ENCODE data around the gene UTP20. TPM values are rescaled to one million over a fixed set of nuclear protein-coding genes. Genes with fewer than 3 reads are reported as not detected.

Gene UTP20
- total and polyA plus RNA-seq, 10 donors: 1.5 to 21.5 (median 14.2) TPM

DNA sequence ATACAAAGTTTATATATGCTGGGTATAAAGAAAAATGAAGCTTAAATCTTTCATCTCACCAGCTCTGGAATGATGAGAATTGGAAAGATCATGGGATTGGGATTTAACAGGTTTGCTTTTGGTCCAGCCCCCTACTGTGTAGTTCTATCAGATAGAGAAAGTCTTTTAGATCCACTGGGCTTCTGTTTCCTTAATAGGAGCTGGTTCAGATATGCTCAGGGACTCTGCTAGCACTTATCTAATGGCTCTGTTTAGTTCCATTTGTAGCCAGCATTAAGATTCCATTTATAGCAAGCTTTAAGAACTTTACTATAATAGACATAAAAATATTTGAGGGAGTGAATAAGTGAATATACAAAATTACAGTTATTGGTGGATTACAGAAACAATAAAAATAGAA, 42.6 kb downstream of the UTP20 start:
- no peak for DNase-seq
- Histone ChIP-seq H3K27ac (no peak overlapping the region), H3K4me3 (no peak overlapping the region), H3K4me1 (no peaks in the 10 kb centered on the region), H3K36me3 (peaks cover 0 to 86% (median 59%) of the 10 kb centered on the region in 6 donors), H3K9me3 (no peaks in the 10 kb centered on the region), H3K27me3 (replicated peaks in 1 of 7) (no peaks in the 10 kb centered on the region)
- TF ChIP-seq POLR2A (IDR thresholded peaks at IDR 0.05) (no peak), POLR2AphosphoS5 (IDR thresholded peaks at IDR 0.05) (no peak)
- TF ChIP-seq, protein P1, sequence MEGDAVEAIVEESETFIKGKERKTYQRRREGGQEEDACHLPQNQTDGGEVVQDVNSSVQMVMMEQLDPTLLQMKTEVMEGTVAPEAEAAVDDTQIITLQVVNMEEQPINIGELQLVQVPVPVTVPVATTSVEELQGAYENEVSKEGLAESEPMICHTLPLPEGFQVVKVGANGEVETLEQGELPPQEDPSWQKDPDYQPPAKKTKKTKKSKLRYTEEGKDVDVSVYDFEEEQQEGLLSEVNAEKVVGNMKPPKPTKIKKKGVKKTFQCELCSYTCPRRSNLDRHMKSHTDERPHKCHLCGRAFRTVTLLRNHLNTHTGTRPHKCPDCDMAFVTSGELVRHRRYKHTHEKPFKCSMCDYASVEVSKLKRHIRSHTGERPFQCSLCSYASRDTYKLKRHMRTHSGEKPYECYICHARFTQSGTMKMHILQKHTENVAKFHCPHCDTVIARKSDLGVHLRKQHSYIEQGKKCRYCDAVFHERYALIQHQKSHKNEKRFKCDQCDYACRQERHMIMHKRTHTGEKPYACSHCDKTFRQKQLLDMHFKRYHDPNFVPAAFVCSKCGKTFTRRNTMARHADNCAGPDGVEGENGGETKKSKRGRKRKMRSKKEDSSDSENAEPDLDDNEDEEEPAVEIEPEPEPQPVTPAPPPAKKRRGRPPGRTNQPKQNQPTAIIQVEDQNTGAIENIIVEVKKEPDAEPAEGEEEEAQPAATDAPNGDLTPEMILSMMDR (IDR thresholded peaks at IDR 0.05 in 8 of 11, conservative IDR thresholded peaks at IDR 0.05 in 3 of 11): no peak
- intact Hi-C loops (cut with DNase I; ENCODE audit: low total_unique reads): no loop called here

DNA sequence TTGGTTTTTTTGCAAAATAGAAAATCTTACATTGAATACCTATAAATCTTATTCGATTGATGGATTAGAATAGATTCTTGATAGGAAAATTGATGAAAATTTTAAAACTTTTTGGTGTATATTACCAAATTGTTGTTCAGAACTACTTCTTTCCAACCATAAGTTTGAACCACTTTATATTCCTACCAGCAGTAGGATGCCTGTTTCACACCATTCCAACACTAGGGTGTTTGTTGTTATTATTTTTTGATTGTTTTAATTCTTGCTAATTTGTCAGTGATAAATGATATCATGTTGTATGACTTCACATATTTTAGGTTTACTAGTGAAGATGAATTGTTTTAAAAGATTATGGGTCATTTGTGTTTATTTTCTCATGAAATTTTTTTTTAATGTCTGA, 43.4 kb downstream of the UTP20 start:
- no peaks in the 10 kb centered on the region for H3K27me3 ChIP-seq (replicated peaks in 1 of 7)
- DNase-seq: no peak
- no peak overlapping the region for H3K27ac ChIP-seq
- H3K36me3 ChIP-seq: peaks cover 0 to 86% (median 55%) of the 10 kb centered on the region in 6 donors
- H3K4me3 ChIP-seq: no peak overlapping the region
- no peak for TF ChIP-seq POLR2A (IDR thresholded peaks at IDR 0.05)
- TF ChIP-seq, protein P1 (IDR thresholded peaks at IDR 0.05 in 8 of 11, conservative IDR thresholded peaks at IDR 0.05 in 3 of 11): no peak
- no peak for TF ChIP-seq POLR2AphosphoS5 (IDR thresholded peaks at IDR 0.05)
- WGBS, 5 donors: 93 to 100% (median 97%) methylated on average over 1 of the region's 1 CpG
- H3K4me1 ChIP-seq: no peaks in the 10 kb centered on the region
- no peaks in the 10 kb centered on the region for H3K9me3 ChIP-seq
- intact Hi-C loops (cut with DNase I; ENCODE audit: low total_unique reads): no loop called here

DNA sequence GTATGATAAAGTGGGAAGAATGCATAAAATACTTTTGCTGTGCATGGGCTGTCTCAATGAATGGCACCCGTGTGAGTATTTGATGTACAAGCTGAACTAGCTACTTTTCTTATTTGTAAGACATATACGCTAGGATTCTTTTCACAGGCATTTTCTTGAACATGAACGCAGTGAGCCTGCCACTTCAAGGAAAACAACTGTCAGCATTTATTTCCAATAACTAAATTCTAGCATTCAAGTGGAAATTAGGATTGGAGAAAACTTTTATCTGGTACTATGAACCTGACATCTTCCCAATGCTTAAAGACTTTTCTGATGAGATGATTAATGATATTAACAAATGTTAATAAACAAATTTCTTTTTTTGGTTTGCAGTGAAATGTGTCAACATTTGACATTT, 45.7 kb downstream of the UTP20 start:
- Histone ChIP-seq H3K4me3 (no peak overlapping the region), H3K9me3 (no peaks in the 10 kb centered on the region), H3K27me3 (replicated peaks in 1 of 7) (no peaks in the 10 kb centered on the region), H3K4me1 (no peaks in the 10 kb centered on the region), H3K27ac (no peak overlapping the region), H3K36me3 (peaks cover 0 to 86% (median 58%) of the 10 kb centered on the region in 6 donors)
- no peak for TF ChIP-seq POLR2AphosphoS5 (IDR thresholded peaks at IDR 0.05)
- TF ChIP-seq, protein P1 (IDR thresholded peaks at IDR 0.05 in 8 of 11, conservative IDR thresholded peaks at IDR 0.05 in 3 of 11): no peak
- no peak for TF ChIP-seq POLR2A (IDR thresholded peaks at IDR 0.05)
- 75 to 98% (median 96%) methylated on average over 3 of the region's 3 CpGs for WGBS, 5 donors
- intact Hi-C loops (cut with DNase I; ENCODE audit: low total_unique reads): no loop called here
- DNase-seq: no peak

DNA sequence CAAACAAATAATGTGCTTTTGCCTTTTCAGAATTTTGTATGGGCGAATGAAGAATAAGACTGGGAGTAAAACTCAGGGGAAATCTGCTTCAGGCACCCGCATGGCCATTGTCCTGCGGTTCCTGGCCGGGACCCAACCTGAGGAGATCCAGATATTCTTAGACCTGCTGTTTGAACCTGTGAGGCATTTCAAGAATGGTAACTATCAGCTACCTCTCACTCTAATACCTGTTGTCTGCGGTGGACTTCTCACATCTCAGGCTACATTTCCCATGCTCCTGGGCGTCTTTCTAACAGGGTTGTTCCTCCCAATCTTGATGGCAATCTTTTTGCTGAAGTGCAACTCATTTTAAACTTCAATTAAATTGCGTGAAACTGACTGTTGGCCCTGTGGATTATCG, 47.1 kb downstream of the UTP20 start:
- TF ChIP-seq POLR2AphosphoS5 (IDR thresholded peaks at IDR 0.05) (no peak), POLR2A (IDR thresholded peaks at IDR 0.05) (no peak)
- TF ChIP-seq, protein P1 (IDR thresholded peaks at IDR 0.05 in 8 of 11, conservative IDR thresholded peaks at IDR 0.05 in 3 of 11): no peak

More for the DNA sequence above, 47.1 kb downstream of the UTP20 start:
- H3K4me3 ChIP-seq: no peak overlapping the region
- DNase-seq: no peak
- intact Hi-C loops (cut with DNase I; ENCODE audit: low total_unique reads): no loop called here
- H3K27me3 ChIP-seq (replicated peaks in 1 of 7): no peaks in the 10 kb centered on the region
- 95 to 97% (median 97%) methylated on average over 8 of the region's 8 CpGs for WGBS, 5 donors
- no peak overlapping the region for H3K27ac ChIP-seq
- no peaks in the 10 kb centered on the region for H3K4me1 ChIP-seq
- H3K36me3 ChIP-seq: peaks cover 0 to 87% (median 46%) of the 10 kb centered on the region in 6 donors
- no peaks in the 10 kb centered on the region for H3K9me3 ChIP-seq
